CD14-positive monocyte (primary cell): Measurements from ENCODE around the gene PSAPL1. TPM values are rescaled to one million over a fixed set of nuclear protein-coding genes. Genes with fewer than 3 reads are reported as not detected.

Source experiments
- DNase-seq, 3 donors: peaks; one replicate each; pipeline ENCODE4 v3.0.0-alpha.2; 2011 to 2022
- H2AFZ ChIP-seq: 2 replicates; pipeline ENCODE4 v1.6.0; 2012; ENCODE audit warnings: mild to moderate bottlenecking, low read depth, low read length, inconsistent platforms; ENCODE audit not compliant: insufficient read depth, poor library complexity, severe bottlenecking
- H3K27ac ChIP-seq, 2 donors: 1 replicate in 1 of 2; 2 replicates in 1 of 2; pipeline ENCODE4 v1.5.1; 2012 to 2013; ENCODE audit warnings: low read length in 2 of 2, control low read depth in 1 of 2, inconsistent platforms in 1 of 2, low read depth in 1 of 2, mild to moderate bottlenecking in 1 of 2
- H3K27me3 ChIP-seq, 2 donors: one replicate each; pipeline versions ENCODE4 v1.6.0 to v1.6.1; 2011 to 2013; ENCODE audit warnings: low read length in 2 of 2; ENCODE audit not compliant: control insufficient read depth in 2 of 2, insufficient read depth in 2 of 2
- H3K36me3 ChIP-seq, 2 donors: replicated peaks in 1 of 2; 1 replicate in 1 of 2; 2 replicates in 1 of 2; pipeline versions ENCODE4 v1.5.1 to v1.6.1; 2012 to 2013; ENCODE audit warnings: low read length in 2 of 2, control low read depth in 1 of 2, inconsistent platforms in 1 of 2, mild to moderate bottlenecking in 1 of 2; ENCODE audit not compliant: insufficient read depth in 2 of 2, control insufficient read depth in 1 of 2
- H3K4me1 ChIP-seq, 2 donors: 1 replicate in 1 of 2; 2 replicates in 1 of 2; pipeline versions ENCODE4 v1.5.1 to v1.6.1; 2012 to 2013; ENCODE audit warnings: low read length in 2 of 2, control low read depth in 1 of 2, inconsistent platforms in 1 of 2, mild to moderate bottlenecking in 1 of 2, moderate library complexity in 1 of 2; ENCODE audit not compliant: insufficient read depth in 2 of 2, control insufficient read depth in 1 of 2
- H3K4me2 ChIP-seq: replicated peaks from 2 replicates; pipeline ENCODE3; 2012; ENCODE audit warnings: low read length, moderate library complexity, mild to moderate bottlenecking; ENCODE audit not compliant: poor library complexity, severe bottlenecking; ENCODE audit errors: extremely low read depth
- H3K4me3 ChIP-seq, 3 experiments: fragments of 200-600 bp in 1 of 3; sonication (generic) in 1 of 3; replicated peaks in 1 of 3; 1 replicate in 2 of 3; 2 replicates in 1 of 3; pipeline ENCODE4 v1.5.1; 2011 to 2013; ENCODE audit warnings: low read length in 3 of 3, mild to moderate bottlenecking in 3 of 3, control low read depth in 2 of 3, low read depth in 2 of 3, inconsistent platforms in 1 of 3, moderate library complexity in 1 of 3
- H3K79me2 ChIP-seq: 2 replicates; pipeline ENCODE4 v1.6.0; 2012; ENCODE audit warnings: mild to moderate bottlenecking, control low read depth, inconsistent platforms, low read length, moderate library complexity; ENCODE audit not compliant: insufficient read depth
- H3K9ac ChIP-seq: 2 replicates; pipeline ENCODE4 v1.6.0; 2017; ENCODE audit warnings: low read length, mild to moderate bottlenecking; ENCODE audit not compliant: insufficient read depth, poor library complexity, severe bottlenecking
- H3K9me3 ChIP-seq, 2 donors: replicated peaks in 1 of 2; 1 replicate in 1 of 2; 2 replicates in 1 of 2; pipeline versions ENCODE4 v1.5.1 to v1.6.1; 2012 to 2013; ENCODE audit warnings: low read length in 2 of 2, control low read depth in 1 of 2; ENCODE audit not compliant: control insufficient read depth in 1 of 2, insufficient read depth in 1 of 2
- H4K20me1 ChIP-seq: 2 replicates; pipeline ENCODE4 v1.6.0; 2012; ENCODE audit warnings: mild to moderate bottlenecking, low read length, control low read depth, moderate library complexity; ENCODE audit not compliant: insufficient read depth
- H3K27ac Mint-ChIP-seq, 7 donors: one replicate each; pipeline ENCODE4 v1.8.0; 2020; ENCODE audit warnings: mild to moderate bottlenecking in 7 of 7, mixed read lengths in 7 of 7, moderate library complexity in 6 of 7, inconsistent platforms in 2 of 7
- H3K27me3 Mint-ChIP-seq, 3 donors: one replicate each; pipeline ENCODE4 v1.8.0; 2021 to 2022; ENCODE audit warnings: low read depth in 3 of 3, mild to moderate bottlenecking in 3 of 3, mixed read lengths in 3 of 3, moderate library complexity in 3 of 3, inconsistent platforms in 1 of 3
- H3K36me3 Mint-ChIP-seq, 2 donors: one replicate each; pipeline ENCODE4 v1.8.0; 2020; ENCODE audit warnings: mixed read lengths in 2 of 2, inconsistent platforms in 1 of 2, mild to moderate bottlenecking in 1 of 2
- H3K4me1 Mint-ChIP-seq: one replicate; pipeline ENCODE4 v1.8.0; 2020; ENCODE audit warnings: mild to moderate bottlenecking, mixed read lengths
- H3K4me3 Mint-ChIP-seq, 2 donors: one replicate each; pipeline ENCODE4 v1.8.0; 2020; ENCODE audit warnings: mild to moderate bottlenecking in 2 of 2, mixed read lengths in 2 of 2, moderate library complexity in 1 of 2
- H3K9me3 Mint-ChIP-seq, 7 donors: one replicate each; pipeline ENCODE4 v1.8.0; 2020 to 2022; ENCODE audit warnings: mixed read lengths in 7 of 7, mild to moderate bottlenecking in 6 of 7, moderate library complexity in 6 of 7, inconsistent platforms in 2 of 7
- WGBS: methylation state at CpG from one replicate; pipeline ENCODE4 v1.1.5; 2013; ENCODE audit warnings: missing lambda C conversion rate; ENCODE audit not compliant: insufficient coverage; 5-methylcytosine and 5-hydroxymethylcytosine counted together
- intact Hi-C, 2 donors: fragments of 100-400 bp; cut with micrococcal nuclease; formaldehyde crosslinking; loops; one replicate each; pipeline versions ENCODE4 v1.15.0 to v1.15.1; 2023
- polyA plus RNA-seq, 3 donors: library from polyadenylated mRNA; depleted of rRNA in 1 of 3; unstranded in 2 of 3; stranded (reverse) in 1 of 3; fragments of 300-500 nt in 2 of 3; fragments of >200 nt in 1 of 3; fragmentation: Illumina TruSeq in 2 of 3; gene quantifications; 1 replicate in 2 of 3; 2 replicates in 1 of 3; pipeline ENCODE4 v1.2.3, GENCODE V29; 2012 to 2021
- TF ChIP-seq, protein P1 (sequence below): fragments of 200-600 bp; IDR thresholded peaks from one replicate; pipeline ENCODE4 v1.8.0; 2022; ENCODE audit warnings: antibody characterized with exemption, mild to moderate bottlenecking

PSAPL1 gene
- polyA plus RNA-seq, 3 donors = not detected

DNA sequence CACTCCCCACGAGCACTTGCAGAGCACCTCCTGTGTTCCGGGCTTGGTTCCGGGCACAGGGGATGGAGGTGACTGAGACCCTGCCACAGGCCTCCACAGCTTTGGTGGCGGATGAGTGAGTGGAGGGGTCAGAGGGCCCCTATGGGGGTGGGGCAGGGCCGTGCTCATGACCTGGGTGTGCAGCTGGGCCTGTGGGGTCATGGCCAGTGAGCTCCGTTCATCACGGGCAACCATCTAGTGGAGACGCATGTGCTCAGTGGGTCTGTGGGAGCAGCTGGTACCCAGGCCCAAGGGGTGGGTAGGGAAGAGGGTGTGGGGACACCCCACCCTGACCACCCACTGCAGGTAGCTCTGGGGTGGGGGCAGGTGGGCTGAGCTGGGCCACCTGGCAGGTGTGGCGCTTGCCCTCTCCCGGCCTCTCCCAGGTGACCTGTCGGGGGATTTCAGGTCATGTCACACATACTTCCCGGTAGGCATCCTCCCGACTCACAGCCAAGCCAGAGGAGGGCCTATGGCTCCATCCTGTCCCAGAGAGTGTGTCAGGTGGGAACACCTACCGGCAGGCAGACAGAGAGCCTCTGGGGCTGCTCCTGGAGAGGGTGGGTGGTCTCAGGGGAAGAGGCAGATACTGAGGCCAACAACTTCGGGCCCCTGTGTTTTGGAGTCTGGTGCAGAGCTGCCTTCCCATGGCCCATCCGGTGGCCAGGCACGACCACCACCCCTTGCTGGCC, 3.6 kb downstream of the PSAPL1 start:
- Histone ChIP-seq H3K9ac (no peak overlapping the region), H4K20me1 (no peaks in the 10 kb centered on the region), H3K27me3 (no peaks in the 10 kb centered on the region), H3K27ac (no peak overlapping the region), H3K4me2 (no peak overlapping the region), H3K4me3 (no peak overlapping the region), H3K9me3 (no peaks in the 10 kb centered on the region), H3K36me3 (no peaks in the 10 kb centered on the region), H3K79me2 (no peaks in the 10 kb centered on the region), H3K4me1 (no peaks in the 10 kb centered on the region), H2AFZ (no peak overlapping the region)
- Mint-ChIP-seq H3K4me3 (no peak overlapping the region), H3K27ac (no peak overlapping the region), H3K27me3 (peaks cover 2 to 6% (median 4%) of the 10 kb centered on the region in 3 donors), H3K4me1 (no peaks in the 10 kb centered on the region), H3K36me3 (no peaks in the 10 kb centered on the region), H3K9me3 (no peaks in the 10 kb centered on the region)
- DNase-seq = no peak
- intact Hi-C loops = no loop called here
- TF ChIP-seq, protein P1, sequence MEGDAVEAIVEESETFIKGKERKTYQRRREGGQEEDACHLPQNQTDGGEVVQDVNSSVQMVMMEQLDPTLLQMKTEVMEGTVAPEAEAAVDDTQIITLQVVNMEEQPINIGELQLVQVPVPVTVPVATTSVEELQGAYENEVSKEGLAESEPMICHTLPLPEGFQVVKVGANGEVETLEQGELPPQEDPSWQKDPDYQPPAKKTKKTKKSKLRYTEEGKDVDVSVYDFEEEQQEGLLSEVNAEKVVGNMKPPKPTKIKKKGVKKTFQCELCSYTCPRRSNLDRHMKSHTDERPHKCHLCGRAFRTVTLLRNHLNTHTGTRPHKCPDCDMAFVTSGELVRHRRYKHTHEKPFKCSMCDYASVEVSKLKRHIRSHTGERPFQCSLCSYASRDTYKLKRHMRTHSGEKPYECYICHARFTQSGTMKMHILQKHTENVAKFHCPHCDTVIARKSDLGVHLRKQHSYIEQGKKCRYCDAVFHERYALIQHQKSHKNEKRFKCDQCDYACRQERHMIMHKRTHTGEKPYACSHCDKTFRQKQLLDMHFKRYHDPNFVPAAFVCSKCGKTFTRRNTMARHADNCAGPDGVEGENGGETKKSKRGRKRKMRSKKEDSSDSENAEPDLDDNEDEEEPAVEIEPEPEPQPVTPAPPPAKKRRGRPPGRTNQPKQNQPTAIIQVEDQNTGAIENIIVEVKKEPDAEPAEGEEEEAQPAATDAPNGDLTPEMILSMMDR = no peak
- 87% methylated on average over 14 of the region's 17 CpGs for WGBS

DNA sequence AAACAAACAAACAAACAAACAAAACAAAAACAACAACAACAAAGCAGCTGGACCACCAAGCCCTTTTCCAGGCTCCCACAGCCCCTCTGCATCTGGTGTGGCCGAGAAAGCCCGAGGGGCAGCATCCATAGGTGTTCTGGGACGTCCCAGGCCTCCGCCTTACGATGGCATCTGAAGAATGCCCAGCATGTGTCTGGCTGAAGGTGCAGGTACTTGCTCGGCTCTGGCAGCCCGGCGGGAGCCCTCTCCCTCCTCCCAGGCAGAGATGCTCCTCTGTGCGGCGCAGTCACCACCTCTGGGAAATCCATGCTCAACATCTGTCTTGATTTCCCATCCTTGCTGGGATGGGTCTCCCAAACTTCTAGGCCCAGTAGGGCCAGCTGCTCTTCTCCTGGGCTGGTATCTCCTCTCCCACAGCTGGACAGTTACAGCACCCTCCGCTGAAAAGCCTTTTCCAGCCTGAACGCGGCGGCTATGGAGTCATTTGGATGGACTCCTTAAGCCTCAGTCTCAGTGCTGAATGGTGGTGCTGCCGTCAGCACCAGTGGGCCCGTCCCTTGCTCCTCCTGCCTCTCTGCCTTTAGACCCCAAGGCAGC, 4.3 kb downstream of the PSAPL1 start:
- peaks cover 2 to 4% (median 2%) of the 10 kb centered on the region in 3 donors for H3K27me3 Mint-ChIP-seq
- Histone ChIP-seq H2AFZ (no peak overlapping the region), H3K27me3 (no peaks in the 10 kb centered on the region), H3K9ac (no peak overlapping the region), H3K4me3 (no peak overlapping the region), H3K27ac (no peak overlapping the region), H4K20me1 (no peaks in the 10 kb centered on the region), H3K4me1 (no peaks in the 10 kb centered on the region), H3K36me3 (no peaks in the 10 kb centered on the region), H3K9me3 (no peaks in the 10 kb centered on the region), H3K79me2 (no peaks in the 10 kb centered on the region), H3K4me2 (no peak overlapping the region)
- WGBS = 66% methylated on average over 16 of the region's 16 CpGs
- TF ChIP-seq, protein P1 = no peak
- no peaks in the 10 kb centered on the region for H3K36me3 Mint-ChIP-seq
- no peak overlapping the region for H3K27ac Mint-ChIP-seq
- no peaks in the 10 kb centered on the region for H3K9me3 Mint-ChIP-seq
- no peak overlapping the region for H3K4me3 Mint-ChIP-seq
- no peaks in the 10 kb centered on the region for H3K4me1 Mint-ChIP-seq
- DNase-seq = no peak
- intact Hi-C loops = no loop called here
